Measurements from ENCODE around the gene TFIP11. TPM values are rescaled to one million over a fixed set of nuclear protein-coding genes. Genes with fewer than 3 reads are reported as not detected.

The TFIP11 gene
- total RNA-seq, 1 donor from 2014 or later = 28.4 TPM

DNA sequence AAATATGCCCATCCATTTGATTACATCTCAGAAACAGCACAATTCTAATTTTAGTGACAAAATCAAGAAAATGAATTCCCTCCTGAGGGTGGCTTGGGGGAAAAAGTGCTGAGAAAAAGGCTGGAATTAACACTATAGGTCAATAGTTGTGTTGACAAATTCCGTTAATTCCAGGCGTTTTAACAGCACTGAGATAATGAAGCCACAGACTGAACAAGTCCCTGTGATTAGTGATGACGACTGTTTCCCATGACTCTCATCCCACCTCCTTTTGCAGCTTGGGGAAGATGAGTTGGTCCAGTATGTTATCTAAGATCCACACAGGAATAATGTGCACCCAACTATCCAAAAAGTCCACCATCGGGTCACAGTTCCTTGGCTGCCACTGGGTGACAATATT, 15.8 kb downstream of the TFIP11 start:
- Histone ChIP-seq H3K27me3 (ENCODE audit: low read depth) (no peaks in the 10 kb centered on the region), H3K9me3 (no peaks in the 10 kb centered on the region), H3K4me3 (no peak overlapping the region), H3K27ac (no peak overlapping the region), H3K36me3 (peaks cover 99% of the 10 kb centered on the region), H3K4me1 (no peaks in the 10 kb centered on the region)
- intact Hi-C loops (cut with DNase I) = no loop called here
- DNase-seq (no peak), ATAC-seq (no peak)
- TF ChIP-seq, protein P1, sequence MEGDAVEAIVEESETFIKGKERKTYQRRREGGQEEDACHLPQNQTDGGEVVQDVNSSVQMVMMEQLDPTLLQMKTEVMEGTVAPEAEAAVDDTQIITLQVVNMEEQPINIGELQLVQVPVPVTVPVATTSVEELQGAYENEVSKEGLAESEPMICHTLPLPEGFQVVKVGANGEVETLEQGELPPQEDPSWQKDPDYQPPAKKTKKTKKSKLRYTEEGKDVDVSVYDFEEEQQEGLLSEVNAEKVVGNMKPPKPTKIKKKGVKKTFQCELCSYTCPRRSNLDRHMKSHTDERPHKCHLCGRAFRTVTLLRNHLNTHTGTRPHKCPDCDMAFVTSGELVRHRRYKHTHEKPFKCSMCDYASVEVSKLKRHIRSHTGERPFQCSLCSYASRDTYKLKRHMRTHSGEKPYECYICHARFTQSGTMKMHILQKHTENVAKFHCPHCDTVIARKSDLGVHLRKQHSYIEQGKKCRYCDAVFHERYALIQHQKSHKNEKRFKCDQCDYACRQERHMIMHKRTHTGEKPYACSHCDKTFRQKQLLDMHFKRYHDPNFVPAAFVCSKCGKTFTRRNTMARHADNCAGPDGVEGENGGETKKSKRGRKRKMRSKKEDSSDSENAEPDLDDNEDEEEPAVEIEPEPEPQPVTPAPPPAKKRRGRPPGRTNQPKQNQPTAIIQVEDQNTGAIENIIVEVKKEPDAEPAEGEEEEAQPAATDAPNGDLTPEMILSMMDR (IDR thresholded peaks at IDR 0.05) = no peak

DNA sequence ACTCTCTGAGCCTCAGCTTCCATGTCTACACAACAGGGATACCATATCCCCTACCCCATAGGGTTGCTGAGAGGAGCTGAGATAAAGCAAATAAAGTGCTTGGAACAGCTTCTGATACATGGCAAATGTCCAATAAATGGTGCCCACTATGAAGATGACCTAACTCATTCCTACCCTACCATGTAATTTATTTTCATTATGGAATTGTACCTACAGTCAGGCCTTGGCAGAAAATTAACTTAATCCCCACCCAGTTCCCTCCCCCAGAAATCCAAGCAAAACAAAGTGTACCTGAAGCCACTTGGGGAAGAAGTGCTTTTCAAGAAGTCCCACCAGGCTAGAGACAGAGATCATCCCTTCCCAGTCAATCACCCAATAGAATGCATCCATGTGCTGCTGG, 17.8 kb downstream of the TFIP11 start:
- DNase-seq (no peak), ATAC-seq (no peak)
- Histone ChIP-seq H3K36me3 (peaks cover 99% of the 10 kb centered on the region), H3K4me3 (no peak overlapping the region), H3K9me3 (no peaks in the 10 kb centered on the region), H3K27ac (no peak overlapping the region), H3K27me3 (ENCODE audit: low read depth) (no peaks in the 10 kb centered on the region), H3K4me1 (no peaks in the 10 kb centered on the region)
- TF ChIP-seq, protein P1 (IDR thresholded peaks at IDR 0.05) = no peak
- intact Hi-C loops (cut with DNase I) = no loop called here

DNA sequence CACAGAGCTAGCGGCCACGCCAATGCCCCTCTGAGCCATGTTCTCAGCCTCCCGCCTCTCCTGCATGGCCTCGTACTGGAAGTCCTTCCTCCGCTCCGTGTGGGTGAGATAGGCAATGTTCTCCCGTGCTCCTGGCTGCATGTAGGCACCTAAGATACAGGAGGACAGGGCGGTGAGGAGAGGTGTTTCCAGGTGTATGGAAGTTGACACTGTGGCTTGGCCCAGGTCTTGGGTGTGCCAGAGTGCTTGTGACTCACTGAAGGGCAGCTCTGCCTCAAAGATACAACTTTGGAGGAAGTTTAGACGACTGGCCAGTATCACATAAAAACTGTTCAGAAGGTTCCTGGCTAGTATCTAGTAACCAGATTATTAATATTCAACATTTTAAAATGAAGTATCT, 20.1 kb downstream of the TFIP11 start:
- Histone ChIP-seq H3K36me3 (peaks cover 99% of the 10 kb centered on the region), H3K27ac (no peak overlapping the region), H3K4me3 (no peak overlapping the region), H3K27me3 (ENCODE audit: low read depth) (no peaks in the 10 kb centered on the region), H3K4me1 (no peaks in the 10 kb centered on the region), H3K9me3 (no peaks in the 10 kb centered on the region)
- DNase-seq (no peak), ATAC-seq (no peak)
- TF ChIP-seq, protein P1 (IDR thresholded peaks at IDR 0.05) = no peak
- intact Hi-C loops (cut with DNase I) = no loop called here

DNA sequence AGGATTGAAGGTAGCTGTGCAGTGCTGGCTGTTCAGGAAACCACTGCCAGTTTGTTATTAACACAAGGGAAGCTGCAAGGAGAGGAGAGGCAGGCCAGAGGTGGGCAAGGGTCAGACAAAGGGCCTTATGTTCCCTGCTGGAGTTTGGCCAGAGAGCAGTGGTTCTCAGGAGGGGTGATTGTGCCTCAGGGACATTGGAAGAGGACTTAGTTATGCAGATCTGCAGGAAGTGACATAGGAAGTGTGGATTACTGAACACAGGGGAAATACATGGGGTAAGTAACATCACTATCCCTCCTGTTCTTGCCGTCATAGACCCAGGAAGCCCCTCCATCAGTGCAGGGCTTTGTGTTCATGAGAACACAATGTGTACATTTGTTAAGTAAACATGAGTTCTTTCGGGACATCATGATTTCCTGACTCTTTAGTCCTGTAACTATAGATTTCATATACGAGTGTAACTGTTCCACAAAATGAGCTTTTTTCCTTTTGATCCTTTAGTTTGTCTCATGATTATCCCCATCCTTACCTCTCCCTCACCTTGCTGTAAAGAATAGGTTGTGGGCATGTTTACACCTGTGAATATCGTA, 22.7 kb downstream of the TFIP11 start:
- Histone ChIP-seq H3K4me1 (peaks cover 18% of the 10 kb centered on the region), H3K27me3 (ENCODE audit: low read depth) (no peaks in the 10 kb centered on the region), H3K9me3 (no peaks in the 10 kb centered on the region), H3K4me3 (no peak overlapping the region), H3K36me3 (peaks cover 80% of the 10 kb centered on the region), H3K27ac (no peak overlapping the region)
- intact Hi-C loops (cut with DNase I) = no loop called here
- DNase-seq (no peak), ATAC-seq (no peak)
- TF ChIP-seq, protein P1 (IDR thresholded peaks at IDR 0.05) = no peak

DNA sequence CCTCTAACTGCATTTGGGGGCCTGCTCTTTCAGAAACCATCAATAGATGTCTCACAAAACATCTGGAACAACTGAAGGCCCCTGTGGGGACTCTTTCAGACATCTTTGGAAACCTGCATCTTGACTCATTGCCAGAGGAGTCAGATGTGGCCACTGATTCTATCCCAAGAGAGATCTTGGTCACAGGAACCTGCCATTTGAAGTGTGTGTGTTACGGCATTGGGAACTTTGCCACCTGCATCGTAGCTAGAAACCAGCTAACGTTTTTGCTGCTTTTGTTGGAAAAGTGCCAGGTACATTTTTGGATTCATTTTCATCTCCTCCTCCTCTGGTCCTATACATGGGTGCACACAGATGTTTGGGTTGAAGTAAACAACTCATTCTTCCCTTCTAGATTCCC, 24.3 kb downstream of the TFIP11 start:
- TF ChIP-seq, protein P1 (IDR thresholded peaks at IDR 0.05) = no peak
- Histone ChIP-seq H3K9me3 (no peaks in the 10 kb centered on the region), H3K4me1 (peaks cover 24% of the 10 kb centered on the region), H3K36me3 (peaks cover 65% of the 10 kb centered on the region), H3K4me3 (no peak overlapping the region), H3K27ac (no peak overlapping the region), H3K27me3 (ENCODE audit: low read depth) (no peaks in the 10 kb centered on the region)
- intact Hi-C loops (cut with DNase I) = no loop called here
- DNase-seq = no peak
- ATAC-seq = no peak
